ENCODE measurements around the gene SLAMF1. TPM values are rescaled to one million over a fixed set of nuclear protein-coding genes. Genes with fewer than 3 reads are reported as not detected.

Gene SLAMF1
- total RNA-seq, 5 donors from 2014 or later (not counting 1 experiment from before 2014, with no cell fraction given), result 19.4 to 38.7 (median 30.7) TPM

GRCh38 chr1:160636547-160636946, 10.3 kb downstream of the SLAMF1 start:
- DNase-seq (peak in 1 of 35 experiments; percentile 34), ATAC-seq (replicated peaks in 1 of 4) (no peak)
- no peaks in the 10 kb centered on the region for H3K9me3 ChIP-seq
- peaks cover 79 to 91% of the 10 kb centered on the region in 2 experiments for H3K4me1 ChIP-seq (ENCODE audit: control insufficient read depth in 1 of 2, extremely low read depth in 1 of 2, insufficient read depth in 2 of 2, low read length in 2 of 2)
- Mint-ChIP-seq H3K4me3 (peak overlapping the region in 1 of 3 donors; percentile 8), H3K27ac (peak overlapping the region; percentile 96 to 98), H3K4me1 (peaks cover 86 to 95% (median 93%) of the 10 kb centered on the region in 3 donors), H3K9me3 (no peaks in the 10 kb centered on the region), H3K27me3 (no peaks in the 10 kb centered on the region), H3K36me3 (peaks cover 54% of the 10 kb centered on the region)
- peaks cover 0 to 44% of the 10 kb centered on the region in 2 donors for H3K36me3 ChIP-seq (ENCODE audit: control insufficient read depth in 2 of 2, extremely low read depth in 1 of 2, insufficient read depth in 1 of 2, low read length in 1 of 2)
- no CpG with 5 or more reads among the region's 3 CpGs for WGBS (ENCODE audit: insufficient coverage)
- H3K27me3 ChIP-seq (replicated peaks in 1 of 2; ENCODE audit: control insufficient read depth in 2 of 2, extremely low read depth in 1 of 2, insufficient read depth in 2 of 2, low read length in 1 of 2), result no peaks in the 10 kb centered on the region
- ChIA-PET CTCF (no interaction called here), POLR2A (no interaction called here)
- no peak overlapping the region for H3K4me3 ChIP-seq (ENCODE audit: control insufficient read depth in 1 of 2, extremely low read depth in 1 of 2, low read length in 1 of 2)
- peak overlapping the region; percentile 90 for H3K27ac ChIP-seq (ENCODE audit: low read length)

DNA sequence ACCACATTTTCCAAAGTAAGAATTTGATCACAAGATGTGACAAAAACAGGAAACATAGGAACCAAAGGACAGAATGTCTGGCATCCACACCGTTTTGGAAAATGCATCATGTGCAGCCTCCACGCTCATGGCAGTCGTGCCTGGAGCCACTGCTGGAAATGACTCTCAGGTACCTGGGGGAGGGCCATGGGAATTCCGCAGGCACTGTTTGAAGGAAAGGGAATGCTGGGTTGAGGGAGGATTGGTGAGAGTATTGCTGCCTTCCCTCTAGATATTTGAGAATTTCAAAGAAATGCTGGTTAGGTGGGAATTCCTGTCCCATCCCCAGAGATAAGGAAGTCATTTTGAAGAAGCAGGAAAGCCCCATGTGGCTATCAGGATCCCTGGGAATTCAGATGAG, 10.8 kb downstream of the SLAMF1 start:
- H3K27ac Mint-ChIP-seq, result peak overlapping the region; percentile 96 to 98
- ChIA-PET CTCF (interaction anchor here (0.6 to 0.7 kb wide), 2 partner anchors 30 to 90 kb away, joined by 3 to 6 read pairs; no protein-coding TSS in a partner anchor), POLR2A (interaction anchor here (0.7 to 0.9 kb wide), 2 partner anchors 12 to 13 kb away, joined by 4 to 8 read pairs; no protein-coding TSS in a partner anchor)
- no peak for DNase-seq
- H3K36me3 ChIP-seq (ENCODE audit: control insufficient read depth in 2 of 2, extremely low read depth in 1 of 2, insufficient read depth in 1 of 2, low read length in 1 of 2), result peaks cover 0 to 45% of the 10 kb centered on the region in 2 donors
- ATAC-seq (replicated peaks in 1 of 4), result no peak
- peaks cover 86 to 95% (median 94%) of the 10 kb centered on the region in 3 donors for H3K4me1 Mint-ChIP-seq
- peak overlapping the region in 1 of 3 donors; percentile 26 for H3K4me3 Mint-ChIP-seq
- no peaks in the 10 kb centered on the region for H3K27me3 ChIP-seq (replicated peaks in 1 of 2; ENCODE audit: control insufficient read depth in 2 of 2, extremely low read depth in 1 of 2, insufficient read depth in 2 of 2, low read length in 1 of 2)
- 83% methylated on average over 3 of the region's 4 CpGs for WGBS (ENCODE audit: insufficient coverage)
- H3K9me3 Mint-ChIP-seq, result no peaks in the 10 kb centered on the region
- H3K27ac ChIP-seq (ENCODE audit: low read length), result peak overlapping the region; percentile 90
- peaks cover 59% of the 10 kb centered on the region for H3K36me3 Mint-ChIP-seq
- H3K27me3 Mint-ChIP-seq, result no peaks in the 10 kb centered on the region
- no peak overlapping the region for H3K4me3 ChIP-seq (ENCODE audit: control insufficient read depth in 1 of 2, extremely low read depth in 1 of 2, low read length in 1 of 2)
- peaks cover 80 to 92% of the 10 kb centered on the region in 2 experiments for H3K4me1 ChIP-seq (ENCODE audit: control insufficient read depth in 1 of 2, extremely low read depth in 1 of 2, insufficient read depth in 2 of 2, low read length in 2 of 2)
- H3K9me3 ChIP-seq, result no peaks in the 10 kb centered on the region

- Histone ChIP-seq H3K4me3 (ENCODE audit: control insufficient read depth in 1 of 2, extremely low read depth in 1 of 2, low read length in 1 of 2) (no peak overlapping the region), H3K9me3 (no peaks in the 10 kb centered on the region), H3K4me1 (ENCODE audit: control insufficient read depth in 1 of 2, extremely low read depth in 1 of 2, insufficient read depth in 2 of 2, low read length in 2 of 2) (peaks cover 81 to 99% of the 10 kb centered on the region in 2 experiments), H3K27ac (ENCODE audit: low read length) (peak overlapping the region; percentile 95), H3K27me3 (replicated peaks in 1 of 2; ENCODE audit: control insufficient read depth in 2 of 2, extremely low read depth in 1 of 2, insufficient read depth in 2 of 2, low read length in 1 of 2) (no peaks in the 10 kb centered on the region), H3K36me3 (ENCODE audit: control insufficient read depth in 2 of 2, extremely low read depth in 1 of 2, insufficient read depth in 1 of 2, low read length in 1 of 2) (peaks cover 0 to 47% of the 10 kb centered on the region in 2 donors)
- ChIA-PET POLR2A (interaction anchor here in 1 of 2 donors (0.7 to 0.9 kb wide), 2 partner anchors 12 to 393 kb away, joined by 3 to 4 read pairs; no protein-coding TSS in a partner anchor), CTCF (interaction anchor here (0.6 to 0.9 kb wide), 2 partner anchors 17 to 88 kb away, joined by 3 to 4 read pairs; no protein-coding TSS in a partner anchor)
- peaks cover 71% of the 10 kb centered on the region for H3K36me3 Mint-ChIP-seq
- no peaks in the 10 kb centered on the region for H3K9me3 Mint-ChIP-seq
- H3K4me1 Mint-ChIP-seq, result peaks cover 86 to 97% (median 95%) of the 10 kb centered on the region in 3 donors
- peak overlapping the region; percentile 96 for H3K27ac Mint-ChIP-seq
- ATAC-seq (replicated peaks in 1 of 4), result no peak
- WGBS (ENCODE audit: insufficient coverage), result 87% methylated on average over 3 of the region's 17 CpGs
- no peaks in the 10 kb centered on the region for H3K27me3 Mint-ChIP-seq
- H3K4me3 Mint-ChIP-seq, result peak overlapping the region in 1 of 3 donors; percentile 72
- DNase-seq, result no peak
These were observed 12.0 kb downstream of the SLAMF1 start for GRCh38 chr1:160634543-160635491.

DNA sequence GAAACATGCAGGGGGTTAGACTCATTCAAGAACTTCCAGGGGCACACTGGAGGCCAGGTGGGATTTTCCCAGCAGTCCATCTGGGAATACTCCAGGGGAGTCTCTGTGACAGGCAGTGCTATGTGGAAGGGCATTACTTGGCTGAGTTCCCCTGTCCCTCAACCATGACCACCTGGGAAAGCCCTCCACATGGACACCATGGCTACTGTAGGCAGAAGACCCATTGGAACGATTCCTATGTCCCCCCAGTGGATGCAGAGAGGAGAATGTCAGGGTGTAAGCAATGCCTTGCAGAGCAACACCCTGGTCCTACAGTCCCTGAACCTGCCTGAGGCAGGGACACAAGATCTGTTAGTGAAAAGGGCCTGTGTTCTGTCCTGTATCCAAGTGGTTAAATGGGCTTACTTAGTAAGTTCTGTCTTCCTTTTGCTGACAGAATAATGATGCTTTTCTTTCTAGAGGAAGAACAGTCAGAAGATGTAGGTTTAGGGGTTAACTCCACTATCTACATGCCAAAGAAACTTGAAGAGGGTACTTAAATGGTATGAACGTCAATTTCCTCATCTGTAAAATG, 13.4 kb downstream of the SLAMF1 start:
- Mint-ChIP-seq H3K27ac (peak overlapping the region; percentile 96), H3K36me3 (peaks cover 72% of the 10 kb centered on the region), H3K4me1 (peaks cover 86 to 96% (median 95%) of the 10 kb centered on the region in 3 donors), H3K9me3 (no peaks in the 10 kb centered on the region), H3K4me3 (peak overlapping the region; percentile 54 to 72 (median 59)), H3K27me3 (no peaks in the 10 kb centered on the region)
- Histone ChIP-seq H3K4me3 (ENCODE audit: control insufficient read depth in 1 of 2, extremely low read depth in 1 of 2, low read length in 1 of 2) (no peak overlapping the region), H3K4me1 (ENCODE audit: control insufficient read depth in 1 of 2, extremely low read depth in 1 of 2, insufficient read depth in 2 of 2, low read length in 2 of 2) (peaks cover 79 to 99% of the 10 kb centered on the region in 2 experiments), H3K36me3 (ENCODE audit: control insufficient read depth in 2 of 2, extremely low read depth in 1 of 2, insufficient read depth in 1 of 2, low read length in 1 of 2) (peaks cover 0 to 47% of the 10 kb centered on the region in 2 donors), H3K27ac (ENCODE audit: low read length) (peak overlapping the region; percentile 95), H3K27me3 (replicated peaks in 1 of 2; ENCODE audit: control insufficient read depth in 2 of 2, extremely low read depth in 1 of 2, insufficient read depth in 2 of 2, low read length in 1 of 2) (no peaks in the 10 kb centered on the region), H3K9me3 (no peaks in the 10 kb centered on the region)
- WGBS (ENCODE audit: insufficient coverage), result no CpG with 5 or more reads among the region's 2 CpGs
- POLR2A ChIA-PET, result no interaction called here
- CTCF ChIA-PET, result interaction anchor here in 1 of 2 donors (1.4 kb wide), 1 partner anchor 13 kb away, joined by 5 read pairs; the partner anchor contains the start of gene SLAMF1
- no peak for DNase-seq
- ATAC-seq (replicated peaks in 1 of 4), result no peak

GRCh38 chr1:160631983-160632625, 14.7 kb downstream of the SLAMF1 start:
- DNase-seq (no peak), ATAC-seq (replicated peaks in 1 of 4) (no peak)
- H3K4me1 ChIP-seq (ENCODE audit: control insufficient read depth in 1 of 2, extremely low read depth in 1 of 2, insufficient read depth in 2 of 2, low read length in 2 of 2), result peaks cover 80 to 99% of the 10 kb centered on the region in 2 experiments
- Mint-ChIP-seq H3K27ac (peak overlapping the region; percentile 96 to 98), H3K36me3 (peaks cover 75% of the 10 kb centered on the region), H3K9me3 (no peaks in the 10 kb centered on the region), H3K27me3 (no peaks in the 10 kb centered on the region), H3K4me1 (peaks cover 86 to 96% (median 95%) of the 10 kb centered on the region in 3 donors), H3K4me3 (peak overlapping the region in 1 of 3 donors; percentile 9)
- POLR2A ChIA-PET, result interaction anchor here (0.6 to 1.0 kb wide), 3 partner anchors 9 to 79 kb away, joined by 3 read pairs; no protein-coding TSS in a partner anchor
- H3K36me3 ChIP-seq (ENCODE audit: control insufficient read depth in 2 of 2, extremely low read depth in 1 of 2, insufficient read depth in 1 of 2, low read length in 1 of 2), result peaks cover 0 to 45% of the 10 kb centered on the region in 2 donors
- 53% methylated on average over 2 of the region's 6 CpGs for WGBS (ENCODE audit: insufficient coverage)
- H3K4me3 ChIP-seq (ENCODE audit: control insufficient read depth in 1 of 2, extremely low read depth in 1 of 2, low read length in 1 of 2), result no peak overlapping the region
- H3K27me3 ChIP-seq (replicated peaks in 1 of 2; ENCODE audit: control insufficient read depth in 2 of 2, extremely low read depth in 1 of 2, insufficient read depth in 2 of 2, low read length in 1 of 2), result no peaks in the 10 kb centered on the region
- no peaks in the 10 kb centered on the region for H3K9me3 ChIP-seq
- CTCF ChIA-PET, result interaction anchor here (0.6 to 1.4 kb wide), 4 partner anchors 13 to 88 kb away, joined by 3 to 5 read pairs (median 4); partner anchors contain the start of gene SLAMF1 (in 1 of the 2)
- peak overlapping the region; percentile 95 for H3K27ac ChIP-seq (ENCODE audit: low read length)
